ENCODE measurements around the gene NGEF. TPM values are rescaled to one million over a fixed set of nuclear protein-coding genes. Genes with fewer than 3 reads are reported as not detected.

Gene NGEF
- polyA plus RNA-seq, 2 donors, result 8.4 to 11.4 TPM

- Histone ChIP-seq H3K4me3 (ENCODE audit: low read depth in 1 of 2, low read length in 2 of 2) (no peak overlapping the region), H3K36me3 (ENCODE audit: control insufficient read depth in 2 of 2, insufficient read depth in 2 of 2, low read length in 1 of 2) (no peaks in the 10 kb centered on the region), H3K9me3 (ENCODE audit: control insufficient read depth in 2 of 2, insufficient read depth in 1 of 2, low read depth in 1 of 2, low read length in 1 of 2) (no peaks in the 10 kb centered on the region), H3K27ac (ENCODE audit: low read depth in 2 of 2, low read length in 1 of 2) (no peak overlapping the region), H3K4me1 (ENCODE audit: control insufficient read depth in 2 of 2, insufficient read depth in 2 of 2, low read length in 1 of 2) (peaks cover 3% of the 10 kb centered on the region in 2 donors), H3K27me3 (ENCODE audit: control insufficient read depth in 1 of 2, insufficient read depth in 2 of 2, low read length in 2 of 2) (no peaks in the 10 kb centered on the region)
- 88 to 95% methylated on average over 9 of the region's 9 CpGs for WGBS, 2 donors
Observed at GRCh38 chr2:232872826-232873225, 140.2 kb downstream of the NGEF start.

GRCh38 chr2:232871835-232872736 is 141.0 kb downstream of the NGEF start:
- Histone ChIP-seq H3K4me3 (ENCODE audit: low read depth in 1 of 2, low read length in 2 of 2) (no peak overlapping the region), H3K4me1 (ENCODE audit: control insufficient read depth in 2 of 2, insufficient read depth in 2 of 2, low read length in 1 of 2) (peaks cover 3% of the 10 kb centered on the region in 2 donors), H3K27ac (ENCODE audit: low read depth in 2 of 2, low read length in 1 of 2) (no peak overlapping the region)

GRCh38 chr2:232871418-232871834 is 141.6 kb downstream of the NGEF start:
- Histone ChIP-seq H3K36me3 (ENCODE audit: control insufficient read depth in 2 of 2, insufficient read depth in 2 of 2, low read length in 1 of 2) (no peaks in the 10 kb centered on the region), H3K4me3 (ENCODE audit: low read depth in 1 of 2, low read length in 2 of 2) (no peak overlapping the region), H3K27me3 (ENCODE audit: control insufficient read depth in 1 of 2, insufficient read depth in 2 of 2, low read length in 2 of 2) (no peaks in the 10 kb centered on the region), H3K4me1 (ENCODE audit: control insufficient read depth in 2 of 2, insufficient read depth in 2 of 2, low read length in 1 of 2) (peaks cover 3% of the 10 kb centered on the region in 2 donors), H3K27ac (ENCODE audit: low read depth in 2 of 2, low read length in 1 of 2) (no peak overlapping the region), H3K9me3 (ENCODE audit: control insufficient read depth in 2 of 2, insufficient read depth in 1 of 2, low read depth in 1 of 2, low read length in 1 of 2) (no peaks in the 10 kb centered on the region)
- WGBS, 2 donors, result 76 to 80% methylated on average over 15 of the region's 15 CpGs

More at GRCh38 chr2:232871835-232872736, 141.0 kb downstream of the NGEF start:
- Histone ChIP-seq H3K9me3 (ENCODE audit: control insufficient read depth in 2 of 2, insufficient read depth in 1 of 2, low read depth in 1 of 2, low read length in 1 of 2) (no peaks in the 10 kb centered on the region), H3K36me3 (ENCODE audit: control insufficient read depth in 2 of 2, insufficient read depth in 2 of 2, low read length in 1 of 2) (no peaks in the 10 kb centered on the region), H3K27me3 (ENCODE audit: control insufficient read depth in 1 of 2, insufficient read depth in 2 of 2, low read length in 2 of 2) (no peaks in the 10 kb centered on the region)
- WGBS, 2 donors, result 87 to 90% methylated on average over 22 of the region's 22 CpGs

- Histone ChIP-seq H3K27ac (ENCODE audit: low read depth in 2 of 2, low read length in 1 of 2) (no peak overlapping the region), H3K4me1 (ENCODE audit: control insufficient read depth in 2 of 2, insufficient read depth in 2 of 2, low read length in 1 of 2) (peaks cover 0 to 3% of the 10 kb centered on the region in 2 donors), H3K27me3 (ENCODE audit: control insufficient read depth in 1 of 2, insufficient read depth in 2 of 2, low read length in 2 of 2) (no peaks in the 10 kb centered on the region), H3K4me3 (ENCODE audit: low read depth in 1 of 2, low read length in 2 of 2) (no peak overlapping the region), H3K36me3 (ENCODE audit: control insufficient read depth in 2 of 2, insufficient read depth in 2 of 2, low read length in 1 of 2) (no peaks in the 10 kb centered on the region), H3K9me3 (ENCODE audit: control insufficient read depth in 2 of 2, insufficient read depth in 1 of 2, low read depth in 1 of 2, low read length in 1 of 2) (no peaks in the 10 kb centered on the region)
- WGBS, 2 donors, result 82 to 85% methylated on average over 17 of the region's 17 CpGs
Observed at GRCh38 chr2:232870766-232871371, 142.2 kb downstream of the NGEF start.

- Histone ChIP-seq H3K4me1 (ENCODE audit: control insufficient read depth in 2 of 2, insufficient read depth in 2 of 2, low read length in 1 of 2) (no peaks in the 10 kb centered on the region), H3K9me3 (ENCODE audit: control insufficient read depth in 2 of 2, insufficient read depth in 1 of 2, low read depth in 1 of 2, low read length in 1 of 2) (no peaks in the 10 kb centered on the region), H3K27ac (ENCODE audit: low read depth in 2 of 2, low read length in 1 of 2) (no peak within 1 kb of the TSS), H3K4me3 (ENCODE audit: low read depth in 1 of 2, low read length in 2 of 2) (no peak within 1 kb of the TSS), H3K36me3 (ENCODE audit: control insufficient read depth in 2 of 2, insufficient read depth in 2 of 2, low read length in 1 of 2) (no peaks in the 10 kb centered on the region), H3K27me3 (ENCODE audit: control insufficient read depth in 1 of 2, insufficient read depth in 2 of 2, low read length in 2 of 2) (no peaks in the 10 kb centered on the region)
- WGBS, 2 donors, result 88 to 91% methylated on average over 21 of the region's 21 CpGs
Observed at GRCh38 chr2:232870018-232870765, 142.9 kb downstream of the NGEF start, which contains the start of gene SNORC. Gene SNORC, plus strand, starts transcription at chr2:232870264. Its CDS starts 78 bp downstream, at chr2:232870342.

- Histone ChIP-seq H3K9me3 (ENCODE audit: control insufficient read depth in 2 of 2, insufficient read depth in 1 of 2, low read depth in 1 of 2, low read length in 1 of 2) (no peaks in the 10 kb centered on the region), H3K4me3 (ENCODE audit: low read depth in 1 of 2, low read length in 2 of 2) (no peak overlapping the region), H3K27ac (ENCODE audit: low read depth in 2 of 2, low read length in 1 of 2) (no peak overlapping the region), H3K4me1 (ENCODE audit: control insufficient read depth in 2 of 2, insufficient read depth in 2 of 2, low read length in 1 of 2) (no peaks in the 10 kb centered on the region), H3K36me3 (ENCODE audit: control insufficient read depth in 2 of 2, insufficient read depth in 2 of 2, low read length in 1 of 2) (no peaks in the 10 kb centered on the region), H3K27me3 (ENCODE audit: control insufficient read depth in 1 of 2, insufficient read depth in 2 of 2, low read length in 2 of 2) (no peaks in the 10 kb centered on the region)
- 70 to 71% methylated on average over 15 of the region's 15 CpGs for WGBS, 2 donors
Observed at GRCh38 chr2:232869138-232870017, 143.7 kb downstream of the NGEF start.

GRCh38 chr2:232866104-232866503 is 147.0 kb downstream of the NGEF start:
- H3K27me3 ChIP-seq (ENCODE audit: control insufficient read depth in 1 of 2, insufficient read depth in 2 of 2, low read length in 2 of 2), result no peaks in the 10 kb centered on the region
- no peaks in the 10 kb centered on the region for H3K4me1 ChIP-seq (ENCODE audit: control insufficient read depth in 2 of 2, insufficient read depth in 2 of 2, low read length in 1 of 2)
- H3K4me3 ChIP-seq (ENCODE audit: low read depth in 1 of 2, low read length in 2 of 2), result no peak overlapping the region
- H3K9me3 ChIP-seq (ENCODE audit: control insufficient read depth in 2 of 2, insufficient read depth in 1 of 2, low read depth in 1 of 2, low read length in 1 of 2), result no peaks in the 10 kb centered on the region
- H3K27ac ChIP-seq (ENCODE audit: low read depth in 2 of 2, low read length in 1 of 2), result no peak overlapping the region
- peaks cover 0 to 3% of the 10 kb centered on the region in 2 donors for H3K36me3 ChIP-seq (ENCODE audit: control insufficient read depth in 2 of 2, insufficient read depth in 2 of 2, low read length in 1 of 2)
- WGBS, 2 donors, result 66 to 73% methylated on average over 4 of the region's 4 CpGs

GRCh38 chr2:232865165-232865564 is 147.9 kb downstream of the NGEF start:
- Histone ChIP-seq H3K27me3 (ENCODE audit: control insufficient read depth in 1 of 2, insufficient read depth in 2 of 2, low read length in 2 of 2) (no peaks in the 10 kb centered on the region), H3K9me3 (ENCODE audit: control insufficient read depth in 2 of 2, insufficient read depth in 1 of 2, low read depth in 1 of 2, low read length in 1 of 2) (no peaks in the 10 kb centered on the region), H3K27ac (ENCODE audit: low read depth in 2 of 2, low read length in 1 of 2) (no peak overlapping the region), H3K4me1 (ENCODE audit: control insufficient read depth in 2 of 2, insufficient read depth in 2 of 2, low read length in 1 of 2) (no peaks in the 10 kb centered on the region), H3K36me3 (ENCODE audit: control insufficient read depth in 2 of 2, insufficient read depth in 2 of 2, low read length in 1 of 2) (peaks cover 0 to 3% of the 10 kb centered on the region in 2 donors), H3K4me3 (ENCODE audit: low read depth in 1 of 2, low read length in 2 of 2) (no peak overlapping the region)
- WGBS, 2 donors, result 93 to 100% methylated on average over 1 of the region's 1 CpG
